Measurements from ENCODE around the gene MTHFD1L. TPM values are rescaled to one million over a fixed set of nuclear protein-coding genes. Genes with fewer than 3 reads are reported as not detected.
A peak's percentile ranks its signal among the peaks of the same experiment; 100 is the strongest.

MTHFD1L gene
- total and polyA plus RNA-seq, 11 donors, result 1.1 to 13.2 (median 4.2) TPM

DNA sequence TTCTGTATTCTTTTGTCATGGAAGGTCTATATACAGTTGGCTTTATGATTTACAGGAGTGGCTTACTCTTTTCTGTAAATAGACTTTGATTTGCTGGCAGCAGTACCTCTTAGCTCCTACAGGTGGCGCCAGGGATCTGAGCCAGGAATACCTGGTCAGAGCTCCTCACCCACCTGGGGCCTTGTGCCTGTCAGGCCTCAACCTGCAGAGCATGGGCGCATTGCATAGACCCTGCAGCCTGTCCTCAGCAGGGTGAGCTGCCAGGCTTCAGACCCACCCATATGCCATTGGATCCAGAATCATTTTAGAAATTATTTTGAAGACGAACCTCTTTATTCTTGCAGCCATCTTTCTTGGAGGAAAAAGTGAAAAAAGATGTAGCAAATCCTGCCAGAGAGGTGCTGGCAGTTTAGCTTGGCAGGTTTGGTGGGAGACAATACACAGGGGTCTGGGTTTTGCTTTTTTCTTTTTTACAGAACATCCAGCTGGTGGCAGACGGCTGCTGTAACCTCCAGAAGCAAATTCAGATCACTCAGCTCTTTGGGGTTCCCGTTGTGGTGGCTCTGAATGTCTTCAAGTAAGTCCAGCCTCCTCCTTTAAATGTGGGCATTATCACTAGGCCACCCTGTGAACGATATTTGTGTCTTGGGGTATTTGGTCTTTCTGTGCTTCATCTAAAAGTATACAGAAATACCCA lies 149.1 kb downstream of the MTHFD1L start:
- peaks cover 0 to 11% (median 0%) of the 10 kb centered on the region in 12 donors for H3K4me1 ChIP-seq
- ATAC-seq (peak; percentile 45 to 79 (median 76)), DNase-seq (peak; percentile 61 to 73 (median 70))
- no peaks in the 10 kb centered on the region for H3K36me3 ChIP-seq
- no peak for TF ChIP-seq POLR2A (IDR thresholded peaks at IDR 0.05)
- TF ChIP-seq, protein P1, sequence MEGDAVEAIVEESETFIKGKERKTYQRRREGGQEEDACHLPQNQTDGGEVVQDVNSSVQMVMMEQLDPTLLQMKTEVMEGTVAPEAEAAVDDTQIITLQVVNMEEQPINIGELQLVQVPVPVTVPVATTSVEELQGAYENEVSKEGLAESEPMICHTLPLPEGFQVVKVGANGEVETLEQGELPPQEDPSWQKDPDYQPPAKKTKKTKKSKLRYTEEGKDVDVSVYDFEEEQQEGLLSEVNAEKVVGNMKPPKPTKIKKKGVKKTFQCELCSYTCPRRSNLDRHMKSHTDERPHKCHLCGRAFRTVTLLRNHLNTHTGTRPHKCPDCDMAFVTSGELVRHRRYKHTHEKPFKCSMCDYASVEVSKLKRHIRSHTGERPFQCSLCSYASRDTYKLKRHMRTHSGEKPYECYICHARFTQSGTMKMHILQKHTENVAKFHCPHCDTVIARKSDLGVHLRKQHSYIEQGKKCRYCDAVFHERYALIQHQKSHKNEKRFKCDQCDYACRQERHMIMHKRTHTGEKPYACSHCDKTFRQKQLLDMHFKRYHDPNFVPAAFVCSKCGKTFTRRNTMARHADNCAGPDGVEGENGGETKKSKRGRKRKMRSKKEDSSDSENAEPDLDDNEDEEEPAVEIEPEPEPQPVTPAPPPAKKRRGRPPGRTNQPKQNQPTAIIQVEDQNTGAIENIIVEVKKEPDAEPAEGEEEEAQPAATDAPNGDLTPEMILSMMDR (IDR thresholded peaks at IDR 0.05), result peak; percentile 93 to 99 (median 98)
- H3K9me3 ChIP-seq, result no peaks in the 10 kb centered on the region
- no peaks in the 10 kb centered on the region for H3K27me3 ChIP-seq
- H3K4me3 ChIP-seq, result peak overlapping the region in 5 of 12 donors; percentile 13 to 33 (median 24)
- no peak overlapping the region for H3K27ac ChIP-seq
- intact Hi-C loops (cut with DNase I), result loop anchor here (1.0 to 10.0 kb wide), 10 partner anchors 117 to 311 kb away; partner anchors contain the start of gene AKAP12 (in 1 of the 10)
- WGBS, 4 donors, result 42 to 55% (median 50%) methylated on average over 6 of the region's 6 CpGs

DNA sequence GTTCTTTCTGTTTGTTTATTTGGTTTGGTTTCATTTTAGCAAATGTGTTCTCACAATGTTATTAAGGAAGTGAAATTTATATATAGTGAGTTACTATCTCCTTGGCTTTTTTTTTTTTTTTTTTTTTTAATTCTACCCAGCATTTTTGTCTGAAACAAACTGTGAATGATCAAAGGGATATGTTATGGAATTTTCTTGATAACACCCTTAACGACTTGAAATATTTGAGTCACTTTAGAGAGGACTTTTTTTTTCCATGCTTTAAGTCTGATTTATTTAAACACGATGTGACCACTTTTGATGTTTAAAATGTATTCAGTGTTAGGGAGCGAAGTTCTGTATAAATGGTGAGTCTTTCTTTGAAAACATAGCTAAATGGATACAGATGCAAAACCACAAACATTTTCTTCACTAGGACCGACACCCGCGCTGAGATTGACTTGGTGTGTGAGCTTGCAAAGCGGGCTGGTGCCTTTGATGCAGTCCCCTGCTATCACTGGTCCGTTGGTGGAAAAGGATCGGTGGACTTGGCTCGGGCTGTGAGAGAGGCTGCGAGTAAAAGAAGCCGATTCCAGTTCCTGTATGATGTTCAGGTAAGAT lies 149.7 kb downstream of the MTHFD1L start:
- Histone ChIP-seq H3K9me3 (no peaks in the 10 kb centered on the region), H3K27me3 (no peaks in the 10 kb centered on the region), H3K36me3 (no peaks in the 10 kb centered on the region), H3K4me1 (peaks cover 0 to 11% (median 0%) of the 10 kb centered on the region in 12 donors), H3K4me3 (peak overlapping the region in 5 of 12 donors; percentile 13 to 33 (median 24)), H3K27ac (no peak overlapping the region)
- intact Hi-C loops (cut with DNase I), result loop anchor here in 6 of 10 donors (1.0 to 10.0 kb wide), 6 partner anchors 120 to 310 kb away; partner anchors contain the start of gene AKAP12 (in 1 of the 6)
- ATAC-seq (no peak), DNase-seq (no peak)
- WGBS, 4 donors, result 84 to 87% (median 84%) methylated on average over 12 of the region's 12 CpGs
- TF ChIP-seq, protein P1 (IDR thresholded peaks at IDR 0.05), result no peak
- TF ChIP-seq POLR2A (IDR thresholded peaks at IDR 0.05), result no peak

DNA sequence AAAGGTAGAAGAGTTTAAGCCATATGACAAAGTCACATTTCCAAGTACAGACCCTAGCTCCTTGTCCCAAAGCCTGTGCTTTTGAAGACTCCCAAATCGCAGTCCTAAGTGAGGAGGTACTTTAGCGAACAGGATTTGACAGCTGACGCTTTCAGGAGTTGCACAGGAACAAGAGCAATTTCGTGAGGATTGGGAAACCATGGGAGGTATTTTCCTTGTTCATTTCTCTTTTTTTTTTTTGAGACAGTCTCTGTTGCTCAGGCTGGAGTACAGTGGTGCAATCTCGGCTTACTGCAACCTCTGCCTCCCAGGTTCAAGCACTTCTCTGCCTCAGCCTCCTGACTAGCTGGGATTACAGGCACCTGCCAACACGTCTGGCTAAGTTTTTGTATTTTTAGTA lies 150.6 kb downstream of the MTHFD1L start:
- Histone ChIP-seq H3K36me3 (no peaks in the 10 kb centered on the region), H3K27me3 (no peaks in the 10 kb centered on the region), H3K9me3 (no peaks in the 10 kb centered on the region), H3K4me1 (peaks cover 0 to 13% (median 0%) of the 10 kb centered on the region in 12 donors), H3K4me3 (no peak overlapping the region), H3K27ac (no peak overlapping the region)
- ATAC-seq (no peak), DNase-seq (no peak)
- TF ChIP-seq POLR2A (IDR thresholded peaks at IDR 0.05), result no peak
- TF ChIP-seq, protein P1 (IDR thresholded peaks at IDR 0.05), result no peak
- 87 to 95% (median 92%) methylated on average over 6 of the region's 6 CpGs for WGBS, 4 donors
- intact Hi-C loops (cut with DNase I), result loop anchor here in 5 of 10 donors (2.0 to 10.0 kb wide), 5 partner anchors 121 to 303 kb away; partner anchors contain the start of gene AKAP12 (in 1 of the 5)

DNA sequence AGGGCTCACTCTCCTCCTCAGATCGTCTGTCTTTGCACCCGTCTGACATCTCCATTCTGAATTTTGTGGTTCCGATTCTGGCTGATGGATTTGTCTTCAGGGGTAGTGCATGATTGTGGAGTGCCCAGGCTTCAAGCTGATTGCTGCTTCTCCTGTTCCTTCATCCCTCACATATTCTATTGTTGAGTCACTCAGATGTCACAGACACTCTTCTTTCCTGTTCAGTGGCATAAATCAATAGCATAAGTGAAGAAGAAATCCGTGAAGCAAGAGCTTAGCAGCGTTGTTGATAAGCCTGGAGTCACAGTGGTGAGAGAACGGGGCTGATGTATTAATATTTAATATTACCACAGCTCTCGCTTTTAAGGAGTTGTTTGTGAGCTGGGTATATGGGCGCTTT lies 152.5 kb downstream of the MTHFD1L start:
- TF ChIP-seq POLR2A (IDR thresholded peaks at IDR 0.05), result no peak
- TF ChIP-seq, protein P1 (IDR thresholded peaks at IDR 0.05), result no peak
- DNase-seq (no peak), ATAC-seq (no peak)
- Histone ChIP-seq H3K9me3 (no peaks in the 10 kb centered on the region), H3K27ac (no peak overlapping the region), H3K4me1 (peaks cover 0 to 28% (median 5%) of the 10 kb centered on the region in 12 donors), H3K36me3 (no peaks in the 10 kb centered on the region), H3K4me3 (no peak overlapping the region), H3K27me3 (no peaks in the 10 kb centered on the region)
- intact Hi-C loops (cut with DNase I), result loop anchor here in 5 of 10 donors (5.0 to 10.0 kb wide), 4 partner anchors 123 to 227 kb away; partner anchors contain the start of gene AKAP12 (in 1 of the 5)
- 81 to 95% (median 85%) methylated on average over 8 of the region's 8 CpGs for WGBS, 4 donors
